Measurements from ENCODE around the gene CAMK1.

Gene CAMK1

GRCh38 chr3:9769426-9770275 lies at the start of gene CAMK1:
TSS of gene CAMK1 (minus strand) at chr3:9769947. CDS start at chr3:9767749, 2,198 bp downstream.
- DNase-seq (ENCODE audit: low spot score), result peak; percentile 74

DNA sequence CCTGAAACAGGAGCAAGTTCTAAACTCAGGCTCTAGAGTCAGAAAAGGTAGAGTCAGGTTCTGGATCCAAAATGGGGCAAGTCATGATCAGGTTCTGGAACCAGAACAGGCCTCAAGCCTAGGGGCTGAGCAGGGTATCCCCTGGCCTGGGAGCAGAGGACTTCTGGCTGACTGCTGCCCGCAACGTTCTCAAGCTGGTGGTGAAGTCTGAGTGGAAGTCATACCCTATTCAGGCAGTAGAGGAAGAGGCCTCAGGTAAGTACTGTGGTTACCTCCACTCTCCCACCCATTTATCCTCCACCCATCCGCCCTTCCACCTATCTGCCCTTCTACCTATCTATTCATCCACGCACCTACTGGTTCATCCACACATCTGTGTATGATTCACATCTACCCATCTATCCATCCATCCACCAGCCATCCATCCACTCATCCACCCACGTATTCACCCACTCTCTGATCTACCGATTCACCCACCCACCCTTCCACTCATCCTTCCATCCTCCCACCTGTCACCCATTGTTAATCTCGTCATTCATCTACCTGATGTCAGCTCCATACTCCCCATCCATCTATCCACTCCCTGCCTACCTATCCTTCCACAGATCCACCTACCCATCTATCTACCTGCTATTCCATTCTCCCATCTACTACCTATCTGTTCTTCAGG lies 49.1 kb upstream of the CAMK1 start:
- DNase-seq (ENCODE audit: low spot score), result no peak

- no peak for DNase-seq (ENCODE audit: low spot score)
These were observed 47.7 kb upstream of the CAMK1 start for GRCh38 chr3:9817436-9817835.

GRCh38 chr3:9815986-9816385 lies 46.2 kb upstream of the CAMK1 start:
- DNase-seq (ENCODE audit: low spot score), result no peak

GRCh38 chr3:9812870-9813483 lies 43.2 kb upstream of the CAMK1 start:
- DNase-seq (ENCODE audit: low spot score), result no peak

DNA sequence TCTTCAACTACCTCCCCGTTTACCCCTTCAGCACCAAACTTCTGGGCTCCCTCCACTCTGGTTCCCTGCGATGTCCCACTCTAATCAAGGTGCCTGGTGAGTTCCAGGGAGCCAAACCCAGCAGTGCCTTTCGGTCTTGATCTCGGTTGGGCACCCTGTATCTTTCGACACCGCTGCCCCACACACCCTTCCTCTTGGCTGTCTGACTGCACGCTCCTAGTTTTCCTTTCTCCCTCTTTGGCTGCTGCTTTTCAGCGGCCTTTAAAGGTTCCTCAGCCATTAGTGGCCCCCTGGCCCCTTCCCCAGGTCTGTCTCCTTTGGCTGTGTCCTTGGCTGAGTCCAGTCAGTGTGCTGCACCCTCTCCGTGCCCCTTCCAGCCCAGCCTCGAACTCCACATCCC lies 41.1 kb upstream of the CAMK1 start:
- no peak for DNase-seq (ENCODE audit: low spot score)

GRCh38 chr3:9810433-9810770 lies 40.7 kb upstream of the CAMK1 start:
- DNase-seq (ENCODE audit: low spot score), result no peak

DNA sequence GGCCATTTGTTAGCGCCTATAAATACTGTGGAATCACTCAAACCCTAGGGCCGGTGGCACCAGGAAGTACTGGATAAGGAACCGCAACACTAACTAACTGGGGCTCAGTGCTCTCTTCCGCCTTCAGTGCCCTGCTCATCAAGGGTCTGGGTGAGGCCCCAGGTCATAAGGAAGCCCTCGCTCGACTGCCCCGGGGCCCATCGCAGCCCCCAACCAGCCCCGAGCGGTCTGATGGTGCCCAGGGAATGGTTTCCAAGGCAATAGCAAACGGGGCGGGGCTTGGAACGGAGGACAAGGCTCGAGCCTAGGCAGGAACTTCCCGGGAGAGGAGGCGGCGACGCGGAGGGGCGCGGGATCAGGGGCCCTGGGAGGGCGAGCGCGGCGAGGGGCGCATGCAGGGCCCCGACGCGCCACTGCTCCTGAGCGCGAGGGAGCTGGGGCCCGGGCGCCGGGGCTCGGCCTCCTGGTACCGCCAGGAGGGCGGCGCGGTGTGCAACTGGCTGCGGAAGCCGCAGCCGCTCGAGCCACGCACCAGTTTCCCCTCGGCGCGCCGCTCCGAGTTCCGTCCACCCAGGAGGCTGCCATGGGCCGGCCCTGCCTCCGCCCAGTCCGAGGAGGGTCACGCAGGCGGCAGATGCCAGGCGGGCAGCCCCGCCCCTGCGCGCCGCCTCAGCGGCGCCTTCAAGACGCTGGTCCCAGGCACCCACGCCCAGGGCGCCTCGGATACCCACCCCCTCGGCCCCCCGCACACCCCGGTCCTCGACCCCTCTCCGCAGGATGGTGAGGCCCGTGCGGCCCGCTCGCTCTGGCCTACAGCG lies 40.1 kb upstream of the CAMK1 start, which contains the start of gene TTLL3:
Gene TTLL3 (plus strand): TSS at position 648 of the 818 bp plus-strand sequence. CDS start 400 bp downstream, outside the sequence.
- DNase-seq (ENCODE audit: low spot score), result peak; percentile 49

DNA sequence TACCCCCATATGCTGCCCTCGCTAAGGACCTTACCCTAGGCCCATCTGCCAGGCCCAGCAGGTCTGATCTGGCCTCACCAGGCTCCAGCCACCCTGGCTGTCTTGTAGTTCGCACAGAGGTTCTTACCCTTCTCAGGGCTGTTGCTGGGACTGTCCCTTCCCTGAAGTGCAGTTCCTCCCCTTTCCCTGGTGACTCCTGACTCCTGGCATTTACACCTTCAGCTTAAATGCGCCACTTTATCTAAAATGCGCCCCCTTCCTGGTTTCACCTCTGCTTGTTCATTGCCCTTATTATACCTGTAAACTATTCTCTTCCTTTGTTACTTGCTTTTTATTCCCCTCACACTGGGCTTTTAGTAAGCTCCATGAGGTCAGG lies 39.5 kb upstream of the CAMK1 start:
- DNase-seq (ENCODE audit: low spot score), result no peak

DNA sequence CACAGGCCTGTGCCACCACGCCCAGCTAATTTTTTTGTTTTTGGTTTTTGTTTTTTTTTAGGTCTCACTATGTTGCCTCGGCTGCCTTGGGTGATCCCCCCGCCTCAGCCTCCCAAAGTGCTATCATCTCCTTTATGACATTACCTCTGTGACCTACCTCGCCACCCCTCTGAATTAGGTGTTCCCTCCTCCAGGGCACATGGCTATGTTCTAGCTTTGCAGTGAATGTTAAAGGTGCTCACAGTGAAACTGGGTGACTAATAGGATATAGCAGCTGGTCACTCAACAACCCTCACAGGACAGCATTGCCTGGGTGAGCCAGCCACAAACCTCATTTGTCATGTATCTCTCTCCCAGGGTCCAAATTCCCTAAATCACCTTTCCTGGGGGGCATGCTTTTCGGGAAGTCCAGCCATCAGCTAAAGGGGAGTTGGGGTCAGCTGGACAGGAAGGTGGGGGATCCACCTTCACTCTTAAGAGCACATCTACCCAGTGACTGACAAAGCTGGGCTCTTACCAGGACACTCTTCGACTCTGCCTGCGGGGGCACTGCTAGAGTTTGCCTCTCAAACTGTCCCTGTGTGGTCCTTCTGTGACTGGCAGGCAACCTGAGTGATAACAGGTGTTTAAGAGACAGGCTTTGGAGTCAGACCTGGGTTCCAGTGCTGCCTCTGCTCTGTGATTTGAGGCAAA lies 38.7 kb upstream of the CAMK1 start:
- DNase-seq (ENCODE audit: low spot score), result peak; percentile 80

- no peak for DNase-seq (ENCODE audit: low spot score)
These were observed 38.2 kb upstream of the CAMK1 start for GRCh38 chr3:9807981-9808344.

- DNase-seq (ENCODE audit: low spot score), result no peak
These were observed 37.2 kb upstream of the CAMK1 start for GRCh38 chr3:9806688-9807589.

- DNase-seq (ENCODE audit: low spot score), result no peak
These were observed 36.4 kb upstream of the CAMK1 start for GRCh38 chr3:9806137-9806536.

DNA sequence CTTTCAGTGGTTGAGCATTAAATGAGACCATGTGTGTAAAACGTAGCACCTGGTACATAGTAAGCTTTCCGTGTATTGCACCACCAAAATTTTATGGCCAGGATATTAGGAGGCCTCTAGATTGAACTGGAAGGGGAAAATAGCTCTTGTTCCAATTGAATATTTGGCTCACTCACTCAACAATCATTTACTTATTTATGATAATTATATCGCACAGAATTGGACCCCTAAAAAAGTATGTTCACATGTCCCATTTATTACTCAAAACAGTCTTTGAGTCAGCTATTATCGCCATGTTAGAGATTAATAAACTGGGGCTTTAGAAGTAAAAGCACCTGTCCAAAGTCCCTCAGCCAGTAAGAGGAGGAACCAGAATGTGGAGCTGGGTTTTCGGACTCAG lies 35.2 kb upstream of the CAMK1 start:
- DNase-seq (ENCODE audit: low spot score), result no peak

GRCh38 chr3:9803494-9803893 lies 33.7 kb upstream of the CAMK1 start:
- no peak for DNase-seq (ENCODE audit: low spot score)

DNA sequence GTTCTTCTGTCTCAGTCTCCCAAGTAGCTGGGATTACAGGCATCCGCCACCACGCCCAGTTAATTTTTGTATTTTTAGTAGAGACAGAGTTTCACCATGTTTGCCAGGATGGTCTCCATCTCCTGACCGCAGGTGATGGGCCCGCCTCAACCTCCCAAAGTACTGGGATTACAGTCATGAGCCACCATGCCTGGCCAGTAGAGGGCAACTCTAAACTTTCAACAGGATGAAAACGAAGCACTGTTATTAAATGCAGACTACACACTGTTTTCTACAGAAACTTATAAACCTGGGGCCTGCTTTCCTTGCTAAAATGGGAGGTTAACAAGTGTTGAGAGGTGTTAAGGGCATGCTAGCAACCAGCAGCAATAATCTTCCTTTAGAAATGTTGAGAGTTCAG lies 30.8 kb upstream of the CAMK1 start:
- no peak for DNase-seq (ENCODE audit: low spot score)

DNA sequence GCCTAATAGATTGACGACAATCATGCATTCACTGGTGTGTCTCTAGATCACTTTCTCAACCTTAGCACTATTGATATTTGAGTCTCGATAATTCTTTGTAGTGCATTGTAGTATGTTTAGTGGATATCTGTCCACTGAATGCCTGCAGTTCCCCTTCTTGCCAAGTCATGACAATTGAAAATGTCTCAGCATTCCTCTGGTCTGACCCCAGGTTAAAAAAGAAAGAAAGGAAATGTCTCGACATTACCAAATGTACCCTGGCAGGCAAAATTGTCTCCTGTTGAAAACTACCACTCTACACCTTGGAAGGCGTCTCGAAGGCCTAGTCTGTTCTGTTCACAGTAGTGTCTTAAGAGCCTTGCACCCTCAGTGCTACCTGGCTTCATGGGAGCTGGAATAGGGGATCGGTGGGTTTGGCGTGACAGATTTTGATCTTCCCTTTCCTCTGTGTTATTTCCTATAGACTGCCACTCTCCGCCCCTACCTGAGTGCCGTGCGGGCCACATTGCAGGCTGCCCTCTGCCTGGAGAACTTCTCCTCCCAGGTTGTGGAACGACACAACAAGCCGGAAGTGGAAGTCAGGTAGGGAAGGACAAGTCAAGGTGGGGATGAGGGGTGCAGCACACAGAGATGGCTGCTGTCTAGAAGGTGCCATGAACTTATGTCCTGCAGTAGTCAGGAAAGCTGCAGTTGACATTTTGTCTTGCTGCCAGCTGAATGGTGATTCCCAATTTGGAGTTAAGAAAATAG lies 27.6 kb upstream of the CAMK1 start:
- DNase-seq (ENCODE audit: low spot score), result no peak

DNA sequence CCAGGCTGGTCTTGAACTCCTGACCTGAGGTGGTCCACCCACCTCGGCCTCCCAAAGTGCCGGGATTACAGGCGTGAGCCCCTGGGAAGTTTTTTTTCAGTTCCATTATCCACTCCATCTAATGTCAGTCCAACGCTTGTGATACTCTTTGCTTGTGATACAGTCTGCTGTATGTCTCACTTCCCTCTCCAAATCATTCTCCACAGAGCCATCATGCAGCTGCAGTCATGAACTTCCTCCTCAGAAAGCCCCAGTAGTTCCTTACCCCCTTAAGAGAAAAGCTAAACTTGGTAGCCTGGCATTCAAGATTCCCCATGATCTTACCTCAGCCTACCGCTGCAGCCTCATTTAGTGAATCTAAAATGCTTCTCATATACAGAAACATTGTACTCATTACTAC lies 25.5 kb upstream of the CAMK1 start:
- no peak for DNase-seq (ENCODE audit: low spot score)

DNA sequence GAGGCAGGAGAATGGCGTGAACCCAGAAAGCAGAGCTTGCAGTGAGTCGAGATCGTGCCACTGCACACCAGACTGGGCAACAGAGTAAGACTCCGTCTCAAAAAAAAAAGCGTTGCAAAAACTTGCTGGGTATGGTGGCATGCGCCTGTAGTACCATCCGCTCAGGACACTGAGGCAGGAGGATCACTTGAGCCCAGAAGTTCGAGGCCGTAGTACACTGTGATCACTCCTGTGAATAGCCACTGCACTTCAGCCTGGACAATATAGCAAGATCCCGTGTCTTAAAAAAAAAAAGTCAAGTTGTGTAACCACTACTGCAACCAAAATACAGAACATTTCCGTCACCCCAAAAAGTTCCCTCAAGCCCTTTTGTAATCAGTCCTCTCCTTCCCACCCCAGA lies 24.7 kb upstream of the CAMK1 start:
- DNase-seq (ENCODE audit: low spot score), result no peak

Data from RKO (cell line).